ENCODE measurements around the gene KIAA1958. TPM values are rescaled to one million over a fixed set of nuclear protein-coding genes. Genes with fewer than 3 reads are reported as not detected.

Gene KIAA1958
- total RNA-seq, 1 donor from 2014 or later: 12.0 TPM

GRCh38 chr9:112530751-112531205, 44.2 kb downstream of the KIAA1958 start:
- H3K27me3 ChIP-seq: no peaks in the 10 kb centered on the region
- intact Hi-C loops (cut with DNase I): no loop called here
- H3K4me1 ChIP-seq: peaks cover 9% of the 10 kb centered on the region
- no peak overlapping the region for H3K27ac ChIP-seq
- DNase-seq (ENCODE audit: extremely low spot score in 2 of 2): no peak
- H3K9me3 ChIP-seq: no peaks in the 10 kb centered on the region
- TF ChIP-seq CTCF (IDR thresholded peaks at IDR 0.05) (no peak), POLR2A (IDR thresholded peaks at IDR 0.05) (no peak), POLR2AphosphoS5 (IDR thresholded peaks at IDR 0.05; ENCODE audit: insufficient read depth in 1 of 2, low read depth in 1 of 2) (no peak)
- no peak overlapping the region for H3K4me3 ChIP-seq
- H3K36me3 ChIP-seq: no peaks in the 10 kb centered on the region

GRCh38 chr9:112531666-112532282, 45.1 kb downstream of the KIAA1958 start:
- no peak for TF ChIP-seq POLR2AphosphoS5 (IDR thresholded peaks at IDR 0.05; ENCODE audit: insufficient read depth in 1 of 2, low read depth in 1 of 2)
- no peak for TF ChIP-seq POLR2A (IDR thresholded peaks at IDR 0.05)
- TF ChIP-seq CTCF (IDR thresholded peaks at IDR 0.05): no peak
- Histone ChIP-seq H3K4me1 (peaks cover 9% of the 10 kb centered on the region), H3K27me3 (no peaks in the 10 kb centered on the region), H3K36me3 (no peaks in the 10 kb centered on the region), H3K27ac (no peak overlapping the region), H3K4me3 (no peak overlapping the region), H3K9me3 (no peaks in the 10 kb centered on the region)
- intact Hi-C loops (cut with DNase I): no loop called here
- DNase-seq (ENCODE audit: extremely low spot score in 2 of 2): no peak

- H3K36me3 ChIP-seq: no peaks in the 10 kb centered on the region
- DNase-seq (ENCODE audit: extremely low spot score in 2 of 2): no peak
Observed at GRCh38 chr9:112532427-112532826, 45.8 kb downstream of the KIAA1958 start.

GRCh38 chr9:112533660-112534059, 47.0 kb downstream of the KIAA1958 start:
- TF ChIP-seq CTCF (IDR thresholded peaks at IDR 0.05): no peak
- no peak for TF ChIP-seq POLR2A (IDR thresholded peaks at IDR 0.05)
- TF ChIP-seq POLR2AphosphoS5 (IDR thresholded peaks at IDR 0.05; ENCODE audit: insufficient read depth in 1 of 2, low read depth in 1 of 2): no peak
- H3K4me3 ChIP-seq: no peak overlapping the region
- no peaks in the 10 kb centered on the region for H3K36me3 ChIP-seq
- H3K27ac ChIP-seq: no peak overlapping the region
- H3K4me1 ChIP-seq: peaks cover 9% of the 10 kb centered on the region
- H3K9me3 ChIP-seq: no peaks in the 10 kb centered on the region
- intact Hi-C loops (cut with DNase I): no loop called here
- no peak for DNase-seq (ENCODE audit: extremely low spot score in 2 of 2)
- H3K27me3 ChIP-seq: no peaks in the 10 kb centered on the region

More at GRCh38 chr9:112532427-112532826, 45.8 kb downstream of the KIAA1958 start:
- intact Hi-C loops (cut with DNase I): no loop called here
- Histone ChIP-seq H3K4me1 (peaks cover 9% of the 10 kb centered on the region), H3K27me3 (no peaks in the 10 kb centered on the region), H3K4me3 (no peak overlapping the region), H3K27ac (no peak overlapping the region), H3K9me3 (no peaks in the 10 kb centered on the region)
- TF ChIP-seq POLR2A (IDR thresholded peaks at IDR 0.05) (no peak), POLR2AphosphoS5 (IDR thresholded peaks at IDR 0.05; ENCODE audit: insufficient read depth in 1 of 2, low read depth in 1 of 2) (no peak), CTCF (IDR thresholded peaks at IDR 0.05) (no peak)

- H3K27ac ChIP-seq: no peak overlapping the region
- peaks cover 9% of the 10 kb centered on the region for H3K4me1 ChIP-seq
- no peaks in the 10 kb centered on the region for H3K9me3 ChIP-seq
- H3K36me3 ChIP-seq: no peaks in the 10 kb centered on the region
- no peak for DNase-seq (ENCODE audit: extremely low spot score in 2 of 2)
- H3K27me3 ChIP-seq: no peaks in the 10 kb centered on the region
- no peak for TF ChIP-seq POLR2A (IDR thresholded peaks at IDR 0.05)
- TF ChIP-seq CTCF (IDR thresholded peaks at IDR 0.05): no peak
- no peak for TF ChIP-seq POLR2AphosphoS5 (IDR thresholded peaks at IDR 0.05; ENCODE audit: insufficient read depth in 1 of 2, low read depth in 1 of 2)
- H3K4me3 ChIP-seq: no peak overlapping the region
- intact Hi-C loops (cut with DNase I): no loop called here
Observed at GRCh38 chr9:112535301-112535700, 48.7 kb downstream of the KIAA1958 start.
